Body of pancreas (tissue), 4 donors: ENCODE measurements around the gene XRN1.

ENCODE experiments used
- CTCF ChIP-seq, 7 experiments: fragments of 450-650 bp in 4 of 7; fragments of 200-600 bp in 3 of 7; sonication (generic) in 3 of 7; IDR thresholded peaks; one replicate each; pipeline ENCODE4 v1.5.1; 2016 to 2019; ENCODE audit warnings: antibody characterized with exemption in 7 of 7
- POLR2A ChIP-seq, 3 donors: fragments of 450-650 bp; IDR thresholded peaks; one replicate each; pipeline ENCODE4 v1.6.1; 2016; ENCODE audit warnings: antibody characterized with exemption in 3 of 3, mild to moderate bottlenecking in 2 of 3

DNA sequence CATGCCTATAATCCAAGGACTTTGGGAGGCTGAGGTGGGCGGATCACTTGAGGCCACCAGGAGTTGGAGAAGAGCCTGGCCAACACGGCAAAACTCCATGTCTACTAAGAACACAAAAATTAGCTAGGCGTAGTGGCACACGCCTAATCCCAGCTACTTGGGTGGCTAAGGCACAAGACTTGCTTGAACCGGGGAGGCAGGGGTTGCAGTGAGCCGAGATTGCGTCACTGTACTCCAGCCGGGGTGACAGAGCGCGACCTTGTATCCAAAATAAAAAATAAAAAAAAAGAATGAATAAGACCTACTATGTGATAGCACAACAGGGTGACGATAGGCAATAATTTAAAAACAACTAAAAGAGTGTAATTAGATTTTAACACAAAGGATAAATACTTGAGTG is 3.5 kb downstream of the XRN1 start:
- no peak for TF ChIP-seq CTCF (IDR thresholded peaks at IDR 0.05)
- TF ChIP-seq POLR2A (IDR thresholded peaks at IDR 0.05), result no peak
